H9 (cell line): Measurements from ENCODE around the gene CCSER2. TPM values are rescaled to one million over a fixed set of nuclear protein-coding genes. Genes with fewer than 3 reads are reported as not detected.
"Not testable (repeated sequence)": the region's sequence is repeated elsewhere in the genome, so short reads cannot be mapped to it uniquely, and the experiment has no call there.

Experiments used
- DNase-seq: peaks from one replicate; pipeline ENCODE4 v3.0.0-alpha.2; 2017
- H2AFZ ChIP-seq: one replicate; pipeline ENCODE4 v1.6.1; 2013; ENCODE audit warnings: mild to moderate bottlenecking, low read length, control low read depth, moderate library complexity
- H2AK5ac ChIP-seq: 2 replicates; pipeline ENCODE4 v1.6.1; 2013; ENCODE audit warnings: low read length, control low read depth, mixed read lengths; ENCODE audit not compliant: insufficient read length
- H2BK120ac ChIP-seq: one replicate; pipeline ENCODE4 v1.6.1; 2013; ENCODE audit warnings: low read depth, mild to moderate bottlenecking, low read length, control low read depth, inconsistent platforms; ENCODE audit not compliant: poor library complexity, severe bottlenecking
- H2BK12ac ChIP-seq: 2 replicates; pipeline ENCODE4 v1.6.1; 2013; ENCODE audit warnings: low read length, control low read depth, mixed read lengths, low read depth; ENCODE audit not compliant: insufficient read length
- H2BK15ac ChIP-seq: 2 replicates; pipeline ENCODE4 v1.6.1; 2013; ENCODE audit warnings: low read depth, low read length, control low read depth
- H2BK20ac ChIP-seq: one replicate; pipeline ENCODE4 v1.6.1; 2013; ENCODE audit warnings: low read depth, mild to moderate bottlenecking, low read length, control low read depth, inconsistent platforms; ENCODE audit not compliant: poor library complexity, severe bottlenecking
- H2BK5ac ChIP-seq: 2 replicates; pipeline ENCODE4 v1.6.1; 2013; ENCODE audit warnings: low read length, control low read depth, mixed read lengths; ENCODE audit not compliant: insufficient read length
- H3K14ac ChIP-seq: 2 replicates; pipeline ENCODE4 v1.6.1; 2013; ENCODE audit warnings: low read length, control low read depth; ENCODE audit not compliant: insufficient read depth
- H3K18ac ChIP-seq: 2 replicates; pipeline ENCODE4 v1.6.1; 2013; ENCODE audit warnings: low read depth, mild to moderate bottlenecking, mixed read lengths, low read length, control low read depth; ENCODE audit not compliant: insufficient read length
- H3K23ac ChIP-seq: 2 replicates; pipeline ENCODE4 v1.6.1; 2013; ENCODE audit warnings: low read length, control low read depth, mixed read lengths, low read depth; ENCODE audit not compliant: insufficient read length
- H3K23me2 ChIP-seq: 2 replicates; pipeline ENCODE4 v1.6.1; 2013; ENCODE audit warnings: low read depth, mild to moderate bottlenecking, mixed read lengths, low read length, control low read depth; ENCODE audit not compliant: insufficient read length, poor library complexity, severe bottlenecking
- H3K27ac ChIP-seq: 2 replicates; pipeline ENCODE4 v1.5.1; 2013; ENCODE audit warnings: low read length, control low read depth, mixed read lengths, low read depth; ENCODE audit not compliant: insufficient read length
- H3K27me3 ChIP-seq: 2 replicates; pipeline ENCODE4 v1.6.1; 2013; ENCODE audit warnings: low read length, control low read depth, inconsistent platforms; ENCODE audit not compliant: insufficient read depth
- H3K4ac ChIP-seq: 2 replicates; pipeline ENCODE4 v1.6.1; 2013; ENCODE audit warnings: low read depth, mild to moderate bottlenecking, control low read depth, inconsistent platforms, low read length, moderate library complexity
- H3K4me1 ChIP-seq: 2 replicates; pipeline ENCODE4 v1.6.1; 2013; ENCODE audit warnings: low read length, control low read depth, inconsistent platforms; ENCODE audit not compliant: insufficient read depth
- H3K4me2 ChIP-seq: 2 replicates; pipeline ENCODE4 v1.6.1; 2013; ENCODE audit warnings: low read length, control low read depth, mixed read lengths; ENCODE audit not compliant: insufficient read length, insufficient read depth
- H3K56ac ChIP-seq: 2 replicates; pipeline ENCODE4 v1.6.1; 2013; ENCODE audit warnings: low read depth, mild to moderate bottlenecking, mixed read lengths, low read length, control low read depth; ENCODE audit not compliant: insufficient read length
- H3K79me1 ChIP-seq: 2 replicates; pipeline ENCODE4 v1.6.1; 2013; ENCODE audit warnings: low read depth, mild to moderate bottlenecking, moderate library complexity, low read length, control low read depth, inconsistent platforms; ENCODE audit not compliant: insufficient read depth, poor library complexity, severe bottlenecking
- H3K79me2 ChIP-seq: 2 replicates; pipeline ENCODE4 v1.6.1; 2013; ENCODE audit warnings: low read length, control low read depth, inconsistent platforms; ENCODE audit not compliant: insufficient read depth
- H3K9ac ChIP-seq: 2 replicates; pipeline ENCODE4 v1.6.1; 2013; ENCODE audit warnings: low read length, control low read depth, mixed read lengths; ENCODE audit not compliant: insufficient read length; ENCODE audit errors: extremely low read depth
- H3K9me3 ChIP-seq: one replicate; pipeline ENCODE4 v1.6.1; 2013; ENCODE audit warnings: low read depth, low read length, inconsistent platforms; ENCODE audit not compliant: control insufficient read depth
- H3T11ph ChIP-seq: one replicate; pipeline ENCODE4 v1.6.1; 2013; ENCODE audit warnings: mild to moderate bottlenecking, low read length, control low read depth, inconsistent platforms
- H4K20me1 ChIP-seq: one replicate; pipeline ENCODE4 v1.6.1; 2013; ENCODE audit not compliant: control insufficient read depth, insufficient read length, insufficient read depth
- H4K5ac ChIP-seq: 2 replicates; pipeline ENCODE4 v1.6.1; 2013; ENCODE audit warnings: low read depth, mild to moderate bottlenecking, mixed read lengths, low read length, control low read depth; ENCODE audit not compliant: insufficient read length
- H4K8ac ChIP-seq: replicated peaks from 2 replicates; pipeline ENCODE4 v1.6.1; 2013; ENCODE audit warnings: low read length, control low read depth, mixed read lengths, low read depth; ENCODE audit not compliant: insufficient read length
- H4K91ac ChIP-seq: 2 replicates; pipeline ENCODE4 v1.6.1; 2013; ENCODE audit warnings: low read depth, mild to moderate bottlenecking, moderate library complexity, mixed read lengths, low read length, control low read depth; ENCODE audit not compliant: insufficient read length
- H3K27ac Mint-ChIP-seq, 3 experiments: 2 replicates in 2 of 3; 3 replicates in 1 of 3; pipeline ENCODE4 v1.8.0; 2020 to 2021; ENCODE audit warnings: mixed read lengths in 3 of 3, mild to moderate bottlenecking in 1 of 3, moderate library complexity in 1 of 3
- H3K27me3 Mint-ChIP-seq: 2 replicates; pipeline ENCODE4 v1.8.0; 2021; ENCODE audit warnings: low read depth, mild to moderate bottlenecking, moderate library complexity, mixed read lengths
- H3K36me3 Mint-ChIP-seq, 3 experiments: 2 replicates in 2 of 3; 3 replicates in 1 of 3; pipeline ENCODE4 v1.8.0; 2020 to 2021; ENCODE audit warnings: low read depth in 3 of 3, mixed read lengths in 3 of 3; ENCODE audit not compliant: insufficient read depth in 1 of 3
- H3K4me1 Mint-ChIP-seq, 2 experiments: 2 replicates each; pipeline ENCODE4 v1.8.0; 2020; ENCODE audit warnings: mixed read lengths in 2 of 2
- H3K4me3 Mint-ChIP-seq, 2 experiments: 2 replicates in 1 of 2; 3 replicates in 1 of 2; pipeline ENCODE4 v1.8.0; 2020 to 2021; ENCODE audit warnings: mild to moderate bottlenecking in 2 of 2, mixed read lengths in 2 of 2, moderate library complexity in 1 of 2
- H3K9me3 Mint-ChIP-seq, 2 experiments: 2 replicates in 1 of 2; 3 replicates in 1 of 2; pipeline ENCODE4 v1.8.0; 2020; ENCODE audit warnings: mild to moderate bottlenecking in 2 of 2, mixed read lengths in 2 of 2, moderate library complexity in 1 of 2
- WGBS: extraction: QIAGEN DNeasy Blood & Tissue Kit; methylation state at CpG from one replicate; pipeline ENCODE4 v1.1.7; 2013; ENCODE audit warnings: missing lambda C conversion rate, low lambda C conversion rate, mixed read lengths; ENCODE audit not compliant: insufficient read length; ENCODE audit errors: extremely low coverage; 5-methylcytosine and 5-hydroxymethylcytosine counted together
- total RNA-seq: library from RNA; stranded (reverse); gene quantifications from 2 replicates; pipeline ENCODE4 v1.2.1, GENCODE V29; 2021

CCSER2 gene
- total RNA-seq, 1 experiment from 2014 or later = 22.2 TPM

- Mint-ChIP-seq H3K9me3 (peaks cover 18 to 19% of the 10 kb centered on the region in 2 experiments), H3K4me1 (peaks cover 13 to 20% of the 10 kb centered on the region in 2 experiments), H3K36me3 (peaks cover 9 to 21% (median 12%) of the 10 kb centered on the region in 3 experiments; a peak in 6 of 7 replicates)
- H3K9ac ChIP-seq, H3K27me3 ChIP-seq, DNase-seq, H2AFZ ChIP-seq, H3K23me2 ChIP-seq, H2BK15ac ChIP-seq, H3K27me3 Mint-ChIP-seq, H4K91ac ChIP-seq, H2BK5ac ChIP-seq, H3K14ac ChIP-seq, H3K23ac ChIP-seq, H3K4ac ChIP-seq, H3K27ac ChIP-seq, H3K9me3 ChIP-seq, H3K4me2 ChIP-seq, H3K18ac ChIP-seq, H3K79me2 ChIP-seq, H4K20me1 ChIP-seq, H3K79me1 ChIP-seq, H3K56ac ChIP-seq, H2BK20ac ChIP-seq, H4K8ac ChIP-seq, H3T11ph ChIP-seq, H2AK5ac ChIP-seq, H2BK12ac ChIP-seq, H3K4me3 Mint-ChIP-seq, H3K27ac Mint-ChIP-seq, H3K4me1 ChIP-seq, H2BK120ac ChIP-seq, H4K5ac ChIP-seq: not testable (repeated sequence)
- no CpG with 5 or more reads among the region's 5 CpGs for WGBS
Measured at GRCh38 chr10:84527386-84527785, 199.0 kb downstream of the CCSER2 start.

- not testable (repeated sequence) for H3K79me2 ChIP-seq, H3K9me3 ChIP-seq, H3K27ac Mint-ChIP-seq, H2BK15ac ChIP-seq, H4K5ac ChIP-seq, H2AFZ ChIP-seq, DNase-seq, H3K79me1 ChIP-seq, H2BK12ac ChIP-seq, H3K14ac ChIP-seq, H3K23ac ChIP-seq, H3K9ac ChIP-seq, H3K56ac ChIP-seq, H3K27me3 Mint-ChIP-seq, H3K23me2 ChIP-seq, H3K18ac ChIP-seq, H4K91ac ChIP-seq, H3K4ac ChIP-seq, H2BK5ac ChIP-seq, H3K4me1 ChIP-seq, H3K4me2 ChIP-seq, H2BK120ac ChIP-seq, H3K27ac ChIP-seq, H2BK20ac ChIP-seq, H3K4me3 Mint-ChIP-seq, H4K8ac ChIP-seq, H4K20me1 ChIP-seq, H2AK5ac ChIP-seq, H3K4me1 Mint-ChIP-seq, H3K27me3 ChIP-seq, H3T11ph ChIP-seq
- H3K36me3 Mint-ChIP-seq = peaks cover 9 to 21% (median 12%) of the 10 kb centered on the region in 3 experiments; a peak in 6 of 7 replicates
- no CpG with 5 or more reads among the region's 5 CpGs for WGBS
- peaks cover 18 to 19% of the 10 kb centered on the region in 2 experiments for H3K9me3 Mint-ChIP-seq
Measured at GRCh38 chr10:84528526-84528925, 200.1 kb downstream of the CCSER2 start.
